ENCODE measurements around the gene TBC1D22B.

GRCh38 chr6:37357288-37357687 is 99.7 kb downstream of the TBC1D22B start:
- TF ChIP-seq CTCF (conservative IDR thresholded peaks at IDR 0.05; ENCODE audit: low read depth, low read length) (no peak), EZH2 (IDR thresholded peaks at IDR 0.05; ENCODE audit: borderline replicate concordance, low read depth, low read length, poor library complexity, severe bottlenecking) (no peak)

Measured in A673 (cell line).